HCEC 1CT (cell line): ENCODE results near the gene UBA7.
"Not testable (repeated sequence)": the region's sequence is repeated elsewhere in the genome, so short reads cannot be mapped to it uniquely, and the experiment has no call there.

Source experiments
- DNase-seq: peaks from one replicate; pipeline ENCODE4 v3.0.0-alpha.2; 2017

The UBA7 gene

GRCh38 chr3:49813497-49814174 lies at the start of gene UBA7:
UBA7 (minus strand) TSS chr3:49813953; CDS start chr3:49813787, 166 bp downstream.
- DNase-seq = peak; percentile 67

GRCh38 chr3:49859576-49860305 lies 46.0 kb upstream of the UBA7 start:
- no peak for DNase-seq

- DNase-seq = peak; percentile 88
Observed at GRCh38 chr3:49856181-49857005, 42.6 kb upstream of the UBA7 start, which contains the start of gene TRAIP. TRAIP (minus strand) TSS chr3:49856564; CDS start chr3:49856453, 111 bp downstream.

GRCh38 chr3:49855662-49856061 lies 41.9 kb upstream of the UBA7 start:
- DNase-seq = no peak

- DNase-seq = no peak
Observed at GRCh38 chr3:49845694-49846093, 31.9 kb upstream of the UBA7 start.

GRCh38 chr3:49844464-49845183 lies 30.9 kb upstream of the UBA7 start:
- DNase-seq = no peak

- DNase-seq = no peak
Observed at GRCh38 chr3:49842843-49843517, 29.2 kb upstream of the UBA7 start.

- DNase-seq = no peak
Observed at GRCh38 chr3:49841806-49842205, 28.1 kb upstream of the UBA7 start.

GRCh38 chr3:49841126-49841696 lies 27.5 kb upstream of the UBA7 start:
- peak; percentile 8 for DNase-seq

GRCh38 chr3:49840388-49840787 lies 26.6 kb upstream of the UBA7 start:
- DNase-seq = no peak

- DNase-seq = peak; percentile 68
Observed at GRCh38 chr3:49839193-49839809, 25.5 kb upstream of the UBA7 start.

GRCh38 chr3:49831341-49831740 lies 17.6 kb upstream of the UBA7 start:
- no peak for DNase-seq

- DNase-seq = no peak
Observed at GRCh38 chr3:49826016-49826415, 12.3 kb upstream of the UBA7 start.

- DNase-seq = not testable (repeated sequence)
Observed at GRCh38 chr3:49823131-49823530, 9.4 kb upstream of the UBA7 start.

- DNase-seq = no peak
Observed at GRCh38 chr3:49812916-49813496, 747 bp downstream of the UBA7 start.

- no peak for DNase-seq
Observed at GRCh38 chr3:49807431-49808114, 6.2 kb downstream of the UBA7 start.

- no peak for DNase-seq
Observed at GRCh38 chr3:49806850-49807249, 6.9 kb downstream of the UBA7 start.

- DNase-seq = no peak
Observed at GRCh38 chr3:49805897-49806701, 7.7 kb downstream of the UBA7 start.

- no peak for DNase-seq
Observed at GRCh38 chr3:49805367-49805782, 8.4 kb downstream of the UBA7 start.
